Spinal cord (tissue), 10 donors: ENCODE results near the gene REEP1. TPM values are rescaled to one million over a fixed set of nuclear protein-coding genes. Genes with fewer than 3 reads are reported as not detected.

ENCODE experiments used
- DNase-seq, 6 donors: peaks; one replicate each; pipeline versions ENCODE4 v3.0.0 to v3.0.0-alpha.2; 2013 to 2015; ENCODE audit warnings: low spot score in 6 of 6, low read depth in 4 of 6
- H3K27ac ChIP-seq: one replicate; pipeline ENCODE4 v1.5.1; 2013; ENCODE audit warnings: low read depth, low read length, control low read depth
- H3K27me3 ChIP-seq: one replicate; pipeline ENCODE4 v1.6.1; 2013; ENCODE audit warnings: low read length; ENCODE audit not compliant: control insufficient read depth, insufficient read depth
- H3K36me3 ChIP-seq: one replicate; pipeline ENCODE4 v1.6.1; 2013; ENCODE audit warnings: low read length; ENCODE audit not compliant: control insufficient read depth, insufficient read depth
- H3K4me1 ChIP-seq: one replicate; pipeline ENCODE4 v1.6.1; 2013; ENCODE audit warnings: low read length; ENCODE audit not compliant: control insufficient read depth, insufficient read depth
- H3K4me3 ChIP-seq: one replicate; pipeline ENCODE4 v1.5.1; 2013; ENCODE audit warnings: low read depth, low read length, control low read depth
- H3K9me3 ChIP-seq: one replicate; pipeline ENCODE4 v1.6.1; 2013; ENCODE audit warnings: low read length; ENCODE audit not compliant: control insufficient read depth, insufficient read depth
- WGBS: methylation state at CpG from one replicate; pipeline ENCODE4 v1.1.5; 2013; ENCODE audit warnings: missing lambda C conversion rate; ENCODE audit not compliant: insufficient coverage; 5-methylcytosine and 5-hydroxymethylcytosine counted together
- polyA plus RNA-seq, 2 donors: library from polyadenylated mRNA; unstranded; fragments of 120-200 nt; gene quantifications; one replicate each; pipeline ENCODE4 v1.2.1, GENCODE V29; 2013; ENCODE audit not compliant: insufficient read length in 2 of 2
- total RNA-seq, 2 donors: library from RNA; depleted of rRNA in 1 of 2; stranded (reverse); fragments of 120-200 nt in 1 of 2; fragments of >200 nt in 1 of 2; gene quantifications; one replicate each; pipeline versions ENCODE4 v1.2.3 to v1.2.4, GENCODE V29; 2013 to 2014
- donor health status: healthy.

Gene REEP1
- total and polyA plus RNA-seq, 4 donors = 61.9 to 123 (median 114) TPM

DNA sequence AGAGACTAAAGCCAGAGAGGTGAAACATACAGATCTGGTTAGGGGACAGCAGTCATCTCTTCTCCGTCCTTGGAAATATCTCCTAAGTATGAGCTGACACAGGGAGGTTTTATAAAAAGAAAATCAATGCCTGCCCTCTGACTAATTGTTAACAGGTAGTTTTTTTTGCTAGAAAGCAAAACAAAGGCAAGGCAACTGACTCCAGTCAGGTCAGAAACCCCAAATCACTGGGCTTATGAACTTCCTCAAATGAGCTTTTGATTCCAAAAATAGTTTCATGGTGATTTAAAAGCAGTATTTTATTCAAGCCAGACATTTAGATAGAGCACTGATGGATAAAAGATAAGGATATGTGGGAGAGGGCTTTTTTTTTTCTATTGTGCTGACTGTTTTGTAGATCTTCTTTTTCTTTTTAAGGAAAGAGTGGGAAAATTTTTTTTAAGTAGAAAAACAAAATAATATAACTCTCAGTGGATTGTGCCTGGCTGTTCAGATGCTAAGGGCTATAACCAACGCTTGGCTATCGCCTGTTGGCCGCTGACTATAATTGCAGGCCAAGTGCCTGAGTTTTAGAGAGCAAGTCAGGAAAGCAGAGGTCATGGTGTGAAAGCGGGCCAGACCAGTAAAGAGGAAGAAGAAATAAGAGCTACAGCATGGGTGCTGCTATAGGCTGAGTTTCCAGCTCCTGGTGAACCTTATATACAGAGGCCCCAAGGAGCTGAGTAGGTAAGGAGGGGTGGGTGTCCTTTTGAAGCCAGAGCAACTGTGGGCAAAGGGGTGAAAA, 93.3 kb downstream of the REEP1 start:
- no peaks in the 10 kb centered on the region for H3K9me3 ChIP-seq
- no peak for DNase-seq
- H3K27ac ChIP-seq = no peak overlapping the region
- H3K4me3 ChIP-seq = no peak overlapping the region
- WGBS = 98% methylated on average over 4 of the region's 5 CpGs
- H3K4me1 ChIP-seq = peaks cover 2% of the 10 kb centered on the region
- H3K36me3 ChIP-seq = peaks cover 32% of the 10 kb centered on the region
- no peaks in the 10 kb centered on the region for H3K27me3 ChIP-seq

DNA sequence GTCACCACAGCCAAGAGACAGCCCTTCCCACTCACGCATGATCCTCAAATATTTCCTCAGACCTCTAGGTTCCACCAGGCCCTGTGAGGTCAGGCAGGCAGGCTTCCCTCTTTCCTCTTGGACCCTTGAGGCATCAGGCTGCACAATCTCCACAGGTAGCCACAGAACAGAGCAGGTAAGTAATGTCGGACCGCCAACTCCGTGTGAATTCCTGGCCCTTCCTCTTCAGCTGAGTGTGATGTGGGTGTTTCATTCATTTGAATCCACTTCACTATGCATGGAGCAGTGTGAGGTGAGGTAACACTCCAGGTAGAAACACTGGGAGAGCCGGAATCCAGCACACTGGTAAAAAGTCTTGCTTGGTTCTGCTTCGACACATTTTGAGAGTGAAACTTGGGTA, 94.2 kb downstream of the REEP1 start:
- Histone ChIP-seq H3K27me3 (no peaks in the 10 kb centered on the region), H3K4me1 (no peaks in the 10 kb centered on the region), H3K27ac (no peak overlapping the region), H3K4me3 (no peak overlapping the region), H3K36me3 (peaks cover 32% of the 10 kb centered on the region), H3K9me3 (no peaks in the 10 kb centered on the region)
- WGBS = 100% methylated on average over 2 of the region's 6 CpGs
- no peak for DNase-seq

DNA sequence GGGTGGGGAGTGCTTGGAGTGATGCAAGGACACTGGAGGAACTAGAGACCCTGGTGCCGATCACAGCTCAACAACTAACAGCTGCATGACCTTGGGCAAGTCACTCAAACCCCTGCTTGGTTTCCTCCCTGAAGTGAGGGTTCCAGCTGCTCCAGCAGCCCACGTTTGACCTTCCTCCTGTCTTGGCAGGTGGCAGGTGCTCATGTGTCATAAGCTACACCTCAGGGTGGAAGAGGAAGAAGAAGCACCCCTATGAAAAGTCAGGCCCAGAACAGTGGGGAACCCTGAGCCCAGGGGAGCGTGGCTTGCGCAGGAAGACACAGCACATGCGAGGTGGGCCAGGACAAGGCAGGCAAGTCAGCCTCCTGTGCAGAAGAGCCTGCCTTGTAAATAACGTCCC, 95.8 kb downstream of the REEP1 start:
- H3K27me3 ChIP-seq = no peaks in the 10 kb centered on the region
- no peaks in the 10 kb centered on the region for H3K4me1 ChIP-seq
- H3K4me3 ChIP-seq = no peak overlapping the region
- no peak overlapping the region for H3K27ac ChIP-seq
- no peaks in the 10 kb centered on the region for H3K9me3 ChIP-seq
- DNase-seq = no peak
- WGBS = 96% methylated on average over 5 of the region's 6 CpGs
- peaks cover 32% of the 10 kb centered on the region for H3K36me3 ChIP-seq

DNA sequence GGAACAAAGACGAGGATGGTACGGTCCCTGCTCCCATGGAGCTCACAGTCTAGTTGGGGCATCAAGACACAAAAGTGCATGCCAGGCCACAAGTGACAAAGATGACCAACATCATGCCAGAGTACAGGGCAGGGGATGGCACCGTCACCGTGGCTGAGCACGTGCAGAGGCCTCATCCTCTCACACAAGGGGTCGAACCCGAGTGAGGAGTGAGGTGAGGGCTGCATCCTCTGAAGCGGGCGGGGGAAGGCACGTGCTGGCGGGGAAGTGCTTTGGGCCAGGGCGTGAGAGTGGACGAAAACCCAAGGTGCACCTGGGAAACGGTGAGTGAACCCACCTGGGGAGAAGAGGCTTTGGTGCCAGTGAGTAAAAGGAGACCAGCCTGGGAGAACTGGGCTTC, 97.2 kb downstream of the REEP1 start:
- Histone ChIP-seq H3K36me3 (peaks cover 32% of the 10 kb centered on the region), H3K27me3 (no peaks in the 10 kb centered on the region), H3K4me1 (no peaks in the 10 kb centered on the region), H3K27ac (no peak overlapping the region), H3K4me3 (no peak overlapping the region), H3K9me3 (no peaks in the 10 kb centered on the region)
- DNase-seq = no peak
- 92% methylated on average over 12 of the region's 14 CpGs for WGBS

DNA sequence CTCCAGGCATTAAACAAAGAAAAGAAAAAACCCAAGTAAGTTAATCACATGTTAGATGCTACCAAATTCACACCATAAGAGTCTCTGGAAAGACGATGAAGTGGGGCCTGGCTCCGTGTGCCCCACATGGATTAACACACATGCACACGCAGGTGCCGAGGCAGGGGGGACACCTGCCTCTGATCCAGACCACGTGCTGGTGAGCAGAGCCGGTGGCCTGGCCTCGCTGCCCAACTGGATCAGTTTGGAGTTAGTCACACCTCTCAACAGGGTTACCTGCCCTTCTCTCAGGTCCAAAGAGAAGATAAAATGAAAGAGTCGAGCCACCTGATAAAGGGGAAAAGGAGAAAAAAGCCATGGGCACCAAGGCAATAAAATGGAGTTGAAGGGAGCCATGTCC, 97.7 kb downstream of the REEP1 start:
- no peak for DNase-seq
- no peak overlapping the region for H3K4me3 ChIP-seq
- H3K27ac ChIP-seq = no peak overlapping the region
- H3K4me1 ChIP-seq = no peaks in the 10 kb centered on the region
- no peaks in the 10 kb centered on the region for H3K9me3 ChIP-seq
- 94% methylated on average over 6 of the region's 8 CpGs for WGBS
- peaks cover 32% of the 10 kb centered on the region for H3K36me3 ChIP-seq
- no peaks in the 10 kb centered on the region for H3K27me3 ChIP-seq

DNA sequence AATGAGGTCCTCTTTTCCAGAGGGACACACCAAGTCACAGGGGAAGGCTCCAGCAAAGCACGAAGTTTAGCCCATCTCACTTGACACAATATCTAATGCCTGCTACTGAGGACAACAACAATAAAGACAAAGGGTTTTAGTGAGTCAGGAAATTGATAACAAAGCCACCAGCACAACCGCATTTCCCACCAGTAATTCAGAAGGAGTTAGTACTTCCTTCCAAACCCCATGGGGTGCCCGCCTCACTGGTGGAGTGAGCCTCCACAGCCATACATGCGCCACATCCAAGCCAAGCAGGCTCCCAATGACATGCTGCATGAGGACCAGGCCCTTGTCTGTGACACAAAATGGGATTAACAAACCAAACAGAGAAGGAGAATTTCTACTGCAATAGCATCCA, 98.1 kb downstream of the REEP1 start:
- H3K36me3 ChIP-seq = peaks cover 32% of the 10 kb centered on the region
- H3K27ac ChIP-seq = no peak overlapping the region
- peaks cover under 1% of the 10 kb centered on the region for H3K4me1 ChIP-seq
- 83% methylated on average over 2 of the region's 4 CpGs for WGBS
- H3K4me3 ChIP-seq = no peak overlapping the region
- no peaks in the 10 kb centered on the region for H3K9me3 ChIP-seq
- DNase-seq = no peak
- H3K27me3 ChIP-seq = no peaks in the 10 kb centered on the region

DNA sequence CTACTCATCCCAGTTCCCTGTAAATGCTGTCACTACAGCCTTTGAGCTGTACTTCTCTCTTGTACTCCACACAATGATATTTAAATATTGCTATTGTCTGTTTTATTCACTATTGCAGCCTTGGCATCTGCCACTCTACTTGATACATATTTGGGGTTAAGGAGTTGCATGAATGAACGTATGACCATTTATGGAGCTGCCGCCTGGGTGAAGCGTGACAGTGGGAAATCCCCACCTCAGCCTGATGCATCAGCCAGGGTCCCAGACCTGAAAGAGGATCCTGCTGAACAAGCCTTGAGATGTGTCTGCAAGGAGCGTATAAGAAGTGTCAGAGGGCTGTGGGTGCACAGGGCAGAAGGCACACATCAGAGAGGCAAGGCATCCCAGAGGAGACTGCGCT, 99.1 kb downstream of the REEP1 start:
- H3K27me3 ChIP-seq = no peaks in the 10 kb centered on the region
- H3K4me1 ChIP-seq = peaks cover 4% of the 10 kb centered on the region
- no peaks in the 10 kb centered on the region for H3K9me3 ChIP-seq
- DNase-seq = no peak
- H3K4me3 ChIP-seq = no peak overlapping the region
- no peak overlapping the region for H3K27ac ChIP-seq
- peaks cover 28% of the 10 kb centered on the region for H3K36me3 ChIP-seq
- 96% methylated on average over 4 of the region's 5 CpGs for WGBS

DNA sequence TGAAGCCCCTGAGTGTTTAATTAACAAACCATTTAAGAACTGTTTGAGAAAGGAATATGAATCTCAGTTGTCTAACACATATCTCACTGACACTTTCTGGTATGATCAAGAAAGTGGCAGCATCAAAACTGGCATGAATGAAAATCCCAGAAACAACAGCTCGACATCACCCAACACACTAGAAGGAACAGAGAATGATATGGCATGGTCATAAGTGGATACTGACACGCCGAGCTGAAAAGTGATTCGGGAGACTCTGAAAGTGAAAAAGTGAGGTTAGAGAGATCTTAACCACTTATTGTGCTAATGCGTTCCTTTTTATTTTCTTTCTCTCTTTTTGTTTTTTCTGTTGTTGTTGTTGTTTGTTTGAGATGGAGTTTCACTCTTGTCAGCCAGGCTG, 100.3 kb downstream of the REEP1 start:
- peaks cover 7% of the 10 kb centered on the region for H3K4me1 ChIP-seq
- H3K9me3 ChIP-seq = no peaks in the 10 kb centered on the region
- H3K4me3 ChIP-seq = no peak overlapping the region
- H3K27me3 ChIP-seq = no peaks in the 10 kb centered on the region
- H3K36me3 ChIP-seq = peaks cover 27% of the 10 kb centered on the region
- H3K27ac ChIP-seq = no peak overlapping the region
- no CpG with 5 or more reads among the region's 5 CpGs for WGBS
- no peak for DNase-seq

DNA sequence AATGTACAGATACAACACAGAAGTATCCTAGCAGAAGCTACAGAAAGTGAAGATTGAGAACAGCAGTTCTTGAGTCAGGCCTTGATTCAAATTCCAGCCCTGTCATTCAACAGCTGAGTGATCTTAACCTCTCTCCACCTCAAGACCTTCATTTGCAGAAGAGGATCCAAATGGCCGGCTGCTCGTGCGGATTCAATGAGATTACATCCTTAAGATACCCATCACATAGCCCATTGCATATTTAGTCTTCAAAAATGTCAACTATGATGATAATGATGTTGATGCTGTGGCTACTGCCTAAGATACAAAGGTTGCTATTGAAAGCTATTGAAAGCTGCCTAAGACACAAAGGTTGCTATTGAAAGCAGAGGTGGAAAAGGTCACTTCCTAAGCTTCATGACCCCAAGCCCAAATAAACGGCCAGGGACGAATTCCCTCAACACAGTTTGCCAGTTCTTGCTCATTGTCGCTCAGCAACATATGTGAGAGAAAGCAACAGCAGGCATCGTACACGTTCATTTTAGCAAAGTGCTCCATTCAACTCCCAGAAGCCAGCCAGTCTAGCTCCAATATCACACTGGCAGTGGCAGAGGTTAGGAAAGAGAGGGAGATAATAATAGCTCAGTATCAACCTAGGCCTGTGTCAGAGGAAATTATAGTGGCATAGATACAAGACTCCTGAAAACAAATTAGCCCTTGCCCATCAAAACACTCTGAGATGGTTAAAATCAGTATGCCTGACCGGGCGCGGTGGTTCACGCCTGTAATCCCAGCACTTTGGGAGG, 102.0 kb downstream of the REEP1 start:
- 25% methylated on average over 3 of the region's 12 CpGs for WGBS
- Histone ChIP-seq H3K4me3 (no peak overlapping the region), H3K27me3 (no peaks in the 10 kb centered on the region), H3K36me3 (peaks cover 30% of the 10 kb centered on the region), H3K27ac (no peak overlapping the region), H3K9me3 (no peaks in the 10 kb centered on the region), H3K4me1 (peaks cover 14% of the 10 kb centered on the region)
- DNase-seq = no peak
